Measurements from ENCODE around the gene MTM1. TPM values are rescaled to one million over a fixed set of nuclear protein-coding genes. Genes with fewer than 3 reads are reported as not detected.

The MTM1 gene
- total RNA-seq, 1 donor from 2014 or later: 30.6 TPM

DNA sequence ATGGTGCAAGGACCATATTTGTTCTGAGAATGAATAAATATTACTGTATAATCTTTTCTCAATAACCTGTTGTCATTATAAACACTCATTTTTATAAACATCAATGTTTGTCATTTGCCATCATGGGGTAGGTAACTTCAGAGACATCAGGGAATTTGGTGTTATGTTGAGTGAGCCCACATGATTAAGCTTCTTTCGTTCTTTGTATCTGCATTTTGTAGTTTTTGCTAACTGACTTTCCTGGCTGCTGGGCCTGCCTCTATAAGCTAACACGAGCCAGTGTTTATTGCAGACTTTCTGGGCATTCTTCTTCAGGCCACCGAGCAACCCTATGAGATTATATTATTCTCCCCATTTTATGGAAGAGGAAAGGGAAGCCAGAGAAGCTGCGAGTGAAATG is 76.0 kb downstream of the MTM1 start:
- no peak for DNase-seq (ENCODE audit: low spot score)
- intact Hi-C loops (cut with DNase I): no loop called here
- no peak for ATAC-seq

DNA sequence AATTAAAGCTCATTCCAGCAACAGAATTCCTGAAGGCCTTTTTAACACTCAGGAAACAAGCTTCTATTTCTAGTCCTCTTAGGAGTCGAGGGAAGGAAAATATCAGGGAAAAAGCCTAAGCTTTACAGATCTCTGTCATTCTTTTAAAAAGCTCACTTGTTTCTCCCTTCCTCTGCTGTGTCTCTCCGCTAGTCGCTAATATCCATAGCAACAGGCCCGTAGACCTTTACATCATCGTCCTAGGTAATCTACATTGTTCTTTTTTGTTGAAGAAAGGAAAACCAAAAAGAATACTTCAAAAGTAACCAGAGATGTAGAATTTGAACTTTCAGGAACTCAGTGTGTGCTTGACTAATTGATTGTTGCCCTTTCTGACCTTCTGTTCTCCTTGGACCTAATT is 78.9 kb downstream of the MTM1 start:
- intact Hi-C loops (cut with DNase I): no loop called here
- ATAC-seq (no peak), DNase-seq (ENCODE audit: low spot score) (no peak)

DNA sequence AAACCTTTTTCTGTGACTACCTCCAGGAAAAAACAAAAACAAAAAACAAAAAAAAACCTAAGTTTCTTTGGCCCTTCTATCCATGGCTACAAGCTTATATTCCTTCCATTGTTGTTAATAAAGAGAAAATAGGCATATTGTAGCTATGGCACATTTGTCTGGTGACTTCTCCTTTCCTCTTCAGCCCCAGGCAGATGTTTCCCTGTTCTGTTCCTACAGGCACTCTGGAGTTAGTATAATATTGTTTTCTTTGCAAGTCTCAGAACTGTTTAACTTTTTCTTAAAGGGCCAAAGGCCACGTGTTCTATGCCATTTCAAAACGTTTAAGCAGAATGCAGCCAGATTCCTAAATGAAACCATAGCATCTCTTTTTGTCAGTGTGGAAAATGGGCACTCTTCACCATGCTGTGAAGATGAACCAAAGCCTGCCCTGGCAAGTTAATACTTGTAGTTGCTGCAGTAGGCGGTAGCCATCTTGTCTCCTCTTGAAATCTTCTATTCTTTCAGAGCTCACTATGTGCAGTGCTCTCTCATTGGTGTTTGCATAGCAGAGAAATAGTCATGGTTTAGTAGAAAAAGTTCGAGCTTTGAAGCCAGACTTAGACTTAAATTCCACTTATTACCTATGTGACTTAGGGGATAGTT is 80.0 kb downstream of the MTM1 start:
- ATAC-seq (no peak), DNase-seq (ENCODE audit: low spot score) (no peak)
- intact Hi-C loops (cut with DNase I): no loop called here

DNA sequence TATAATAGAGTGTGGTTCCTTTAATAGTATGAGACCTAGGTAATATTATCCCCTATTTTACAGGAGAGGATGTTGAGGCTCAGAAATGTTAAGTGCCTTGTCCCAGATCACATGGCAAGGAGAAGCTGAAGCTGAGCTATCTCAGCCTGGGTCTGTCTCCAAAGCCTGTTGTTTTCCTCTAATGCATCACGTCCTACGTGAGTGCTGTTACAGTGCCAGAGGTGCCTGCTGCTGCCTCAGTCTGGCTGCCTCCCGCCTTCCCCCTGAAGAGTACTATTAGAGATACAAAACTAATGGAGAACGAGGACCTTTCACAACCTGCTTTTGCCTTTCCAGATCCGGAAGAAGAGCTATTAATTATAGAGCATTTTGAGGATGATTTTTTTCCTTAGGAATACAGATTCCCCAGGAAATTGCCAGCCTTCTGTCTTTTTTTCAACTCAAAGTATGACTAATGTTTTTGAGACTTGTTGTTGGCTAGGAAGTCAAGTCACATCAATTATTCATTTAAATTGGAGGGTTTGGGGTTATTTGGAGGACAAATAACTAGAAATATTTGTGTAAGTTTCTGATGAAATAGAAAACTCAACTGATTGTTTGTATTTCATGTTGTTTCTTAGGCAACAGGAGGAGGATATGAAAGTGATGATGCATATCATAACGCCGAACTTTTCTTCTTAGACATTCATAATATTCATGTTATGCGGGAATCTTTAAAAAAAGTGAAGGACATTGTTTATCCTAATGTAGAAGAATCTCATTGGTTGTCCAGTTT is 80.9 kb downstream of the MTM1 start:
- ATAC-seq: peak; percentile 39
- intact Hi-C loops (cut with DNase I): no loop called here
- DNase-seq (ENCODE audit: low spot score): no peak

DNA sequence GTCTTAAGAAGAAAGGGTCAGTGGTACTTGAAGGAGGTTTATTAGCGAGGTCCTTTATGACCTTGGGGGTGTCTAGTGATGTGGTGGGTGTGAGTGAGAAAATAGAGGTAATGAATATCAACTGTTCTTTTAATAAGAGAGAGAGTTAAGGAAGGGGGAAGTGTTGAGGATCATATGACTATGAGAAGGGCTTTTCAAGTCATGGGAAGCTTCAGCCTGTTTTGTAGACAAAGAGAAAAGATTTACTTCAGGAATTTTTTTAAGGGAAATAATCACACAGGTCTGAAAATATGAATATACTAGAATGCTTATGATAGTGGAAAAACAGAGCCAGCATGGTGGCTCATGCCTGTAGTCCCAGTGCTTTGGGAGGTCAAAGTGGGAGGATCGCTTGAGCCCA is 83.5 kb downstream of the MTM1 start:
- no peak for DNase-seq (ENCODE audit: low spot score)
- intact Hi-C loops (cut with DNase I): no loop called here
- no peak for ATAC-seq

DNA sequence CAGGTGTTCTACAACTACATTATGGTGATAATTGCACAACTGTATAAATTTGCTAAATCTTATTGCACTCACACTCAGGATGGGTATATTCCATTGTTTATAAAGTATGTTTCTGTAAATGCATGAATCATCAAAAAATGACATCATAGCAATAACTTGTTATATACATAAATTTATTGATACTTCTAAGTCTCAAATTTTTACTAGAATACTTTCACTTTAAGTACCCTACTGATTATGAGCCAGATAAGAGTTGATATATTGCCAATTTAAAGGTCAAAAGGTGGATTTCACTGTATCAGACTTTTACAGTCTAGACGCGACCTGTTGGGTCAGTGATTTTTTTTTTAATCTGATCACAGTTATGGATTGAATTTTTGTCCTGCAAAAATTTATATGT is 87.4 kb downstream of the MTM1 start:
- ATAC-seq (no peak), DNase-seq (ENCODE audit: low spot score) (no peak)
- intact Hi-C loops (cut with DNase I): no loop called here

DNA sequence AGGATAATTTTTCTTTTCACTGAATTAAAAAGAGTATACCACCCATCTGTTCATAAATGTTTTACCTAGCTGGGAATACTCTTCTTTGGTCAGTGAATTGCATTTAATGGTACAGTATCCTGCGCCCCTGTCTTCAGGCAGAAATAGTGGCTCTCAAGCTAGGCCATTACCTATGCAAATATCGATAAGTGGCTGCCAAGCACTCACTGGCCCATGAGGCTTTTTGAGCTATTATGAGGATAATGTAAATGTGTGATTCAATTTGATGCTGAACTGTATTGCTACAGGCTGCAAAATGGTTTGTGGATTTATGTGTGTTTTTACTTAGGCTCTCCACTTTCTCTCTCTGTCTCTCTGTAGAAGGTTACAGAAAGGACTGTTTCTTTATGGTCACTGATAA is 94.7 kb downstream of the MTM1 start:
- intact Hi-C loops (cut with DNase I): no loop called here
- ATAC-seq: no peak

DNA sequence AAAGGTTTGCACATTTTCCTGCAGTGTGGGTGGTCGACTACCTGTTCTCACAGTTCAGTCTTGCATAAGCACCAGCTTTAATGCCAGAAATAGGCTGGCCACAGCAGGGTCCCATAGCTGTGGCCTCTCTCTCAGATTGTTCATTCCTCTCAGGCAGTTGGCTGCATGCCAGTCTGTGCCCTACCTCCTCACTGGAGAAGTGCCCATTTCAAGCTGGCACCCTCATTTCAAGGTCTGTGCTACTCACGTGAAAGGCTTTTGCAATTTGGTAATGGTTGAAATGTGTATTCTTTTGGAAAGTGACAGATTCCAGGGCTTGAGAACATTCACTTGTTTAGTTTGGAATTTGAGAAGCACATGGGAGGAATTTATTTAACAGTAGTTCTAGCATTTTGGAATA is 95.9 kb downstream of the MTM1 start:
- ATAC-seq (no peak), DNase-seq (ENCODE audit: low spot score) (no peak)
- intact Hi-C loops (cut with DNase I): no loop called here

More for the DNA sequence above, 94.7 kb downstream of the MTM1 start:
- DNase-seq (ENCODE audit: low spot score): no peak

DNA sequence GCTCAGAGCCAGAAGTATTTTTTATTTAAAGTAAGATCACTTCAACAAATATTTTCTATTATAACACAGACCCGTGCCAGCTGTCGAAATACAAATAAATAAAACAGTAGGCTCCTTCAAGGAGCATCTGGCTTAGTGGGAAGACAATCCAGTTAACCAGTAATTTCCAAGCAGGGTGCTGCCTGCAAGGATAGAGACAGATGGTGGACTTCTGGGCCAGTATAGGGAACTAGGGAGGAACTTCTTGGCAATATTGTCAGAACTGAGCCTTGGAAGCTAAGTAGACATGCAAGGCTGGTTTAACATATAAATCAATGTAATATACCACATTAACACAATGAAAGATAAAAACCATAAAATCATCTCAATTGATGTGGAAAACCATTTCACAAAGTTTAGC is 107.8 kb downstream of the MTM1 start:
- intact Hi-C loops (cut with DNase I): no loop called here
- no peak for ATAC-seq
- no peak for DNase-seq (ENCODE audit: low spot score)

DNA sequence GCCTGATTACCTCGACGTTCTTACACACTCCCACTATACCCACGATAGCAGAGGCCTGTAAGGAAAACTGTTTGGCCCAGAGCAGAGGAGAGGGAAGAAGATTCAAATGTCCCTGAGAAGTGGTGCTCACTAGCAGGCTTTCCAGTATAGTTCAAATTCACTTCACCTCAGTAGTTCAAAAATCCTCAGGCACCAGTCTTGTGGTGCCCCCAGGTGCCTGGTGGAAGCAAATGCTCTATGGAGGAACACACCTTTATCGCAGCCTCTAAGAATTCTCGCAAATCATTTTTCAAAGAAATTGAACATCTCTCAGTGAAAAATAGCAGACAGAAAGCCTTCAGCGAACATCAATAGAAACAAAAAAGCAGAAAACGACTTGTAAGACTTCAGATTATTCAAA is 112.6 kb downstream of the MTM1 start:
- DNase-seq (ENCODE audit: low spot score): no peak
- no peak for ATAC-seq
- intact Hi-C loops (cut with DNase I): no loop called here

DNA sequence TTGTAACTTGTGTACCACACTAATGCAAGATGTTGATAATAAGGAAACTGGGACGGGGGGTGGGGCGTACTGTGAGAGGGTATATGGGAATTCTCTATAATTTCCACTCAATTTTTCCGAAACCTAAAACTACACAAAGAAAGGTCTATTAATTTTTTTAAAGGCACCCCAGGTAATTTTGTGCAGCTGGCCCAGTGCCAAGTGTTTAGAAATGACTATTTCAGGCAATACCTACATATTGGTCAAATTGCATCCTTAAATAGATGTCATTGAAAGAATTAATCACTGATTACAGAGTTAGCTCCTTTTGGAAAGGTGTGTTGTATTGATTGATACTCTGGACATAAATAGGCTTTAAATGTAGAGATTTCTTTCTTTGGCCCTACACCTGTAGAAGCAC is 114.7 kb downstream of the MTM1 start:
- DNase-seq (ENCODE audit: low spot score) (no peak), ATAC-seq (no peak)
- intact Hi-C loops (cut with DNase I): no loop called here

DNA sequence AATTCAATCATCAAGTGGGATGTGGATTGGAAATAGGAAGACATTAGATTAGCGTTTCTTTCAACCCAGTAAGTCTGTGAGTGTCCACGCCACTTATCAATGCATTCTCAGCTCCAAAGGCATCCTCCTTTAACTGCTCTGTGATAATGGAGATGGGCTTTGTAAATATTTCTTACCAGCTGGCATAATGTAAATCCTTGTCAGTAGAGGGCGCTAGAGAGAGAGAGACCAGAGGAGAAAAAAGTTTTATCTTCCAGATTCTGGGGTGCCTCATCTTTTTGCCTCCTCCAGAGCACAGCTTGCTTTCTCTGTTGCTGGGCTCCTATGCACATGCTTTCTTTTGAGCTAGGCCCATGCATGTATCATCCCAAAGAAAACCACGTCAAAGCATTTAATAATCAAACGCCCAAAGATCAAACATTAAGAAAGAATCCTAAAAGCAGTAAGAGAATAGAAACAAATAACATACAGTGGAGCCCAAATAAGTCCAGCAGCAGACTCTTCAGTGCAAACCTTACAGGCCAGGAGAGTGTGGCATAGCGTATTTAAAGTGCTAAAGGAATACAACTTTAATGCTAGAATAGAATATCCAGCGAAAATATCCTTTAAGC is 115.2 kb downstream of the MTM1 start:
- intact Hi-C loops (cut with DNase I): no loop called here
- no peak for ATAC-seq
- no peak for DNase-seq (ENCODE audit: low spot score)

DNA sequence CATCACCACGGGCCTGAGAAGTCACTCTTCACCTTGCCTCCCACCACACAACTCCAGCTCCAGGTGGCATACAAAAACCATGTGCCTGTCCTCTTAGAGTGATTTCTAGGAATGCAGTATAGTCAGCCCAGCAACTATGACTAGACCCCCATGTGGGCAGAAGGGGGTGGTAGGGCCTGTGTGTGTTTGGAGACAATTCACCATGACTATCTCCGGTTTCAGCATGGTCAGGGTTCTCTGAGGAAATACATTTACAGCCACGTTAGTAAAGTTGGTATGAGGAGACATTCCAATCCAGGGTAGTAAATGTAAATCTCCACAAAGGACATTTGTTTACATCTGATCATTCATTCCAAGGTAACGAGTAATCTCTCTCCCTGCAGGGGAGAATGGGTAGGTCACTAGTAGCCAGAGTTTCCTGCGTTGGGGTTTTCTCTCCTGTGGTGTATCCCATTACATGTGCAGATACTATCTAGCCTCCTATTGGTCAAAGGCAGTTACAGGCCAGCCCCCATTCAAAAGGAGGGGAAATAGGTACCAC is 120.6 kb downstream of the MTM1 start:
- ATAC-seq: no peak
- intact Hi-C loops (cut with DNase I): no loop called here
- DNase-seq (ENCODE audit: low spot score): no peak

DNA sequence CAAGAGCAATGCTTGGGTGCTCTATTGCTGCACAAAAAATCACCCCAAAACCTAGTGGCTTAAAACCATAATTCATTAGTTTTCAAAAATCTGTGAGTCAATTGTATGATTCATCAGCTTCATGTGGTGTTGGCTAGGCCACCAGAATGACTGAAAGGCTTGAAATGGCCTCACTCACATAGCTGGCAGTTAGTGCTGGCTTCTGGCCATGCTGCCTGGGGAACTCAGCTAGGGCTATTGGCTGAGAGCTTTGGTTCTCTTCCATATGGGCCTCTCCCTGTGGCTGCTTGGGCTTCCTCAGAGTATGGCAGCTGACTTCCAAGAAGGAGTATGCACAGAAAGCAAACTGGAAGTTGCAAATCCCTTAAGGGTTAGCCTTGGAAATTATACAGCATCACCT is 121.7 kb downstream of the MTM1 start:
- DNase-seq (ENCODE audit: low spot score) (no peak), ATAC-seq (no peak)
- intact Hi-C loops (cut with DNase I): no loop called here

DNA sequence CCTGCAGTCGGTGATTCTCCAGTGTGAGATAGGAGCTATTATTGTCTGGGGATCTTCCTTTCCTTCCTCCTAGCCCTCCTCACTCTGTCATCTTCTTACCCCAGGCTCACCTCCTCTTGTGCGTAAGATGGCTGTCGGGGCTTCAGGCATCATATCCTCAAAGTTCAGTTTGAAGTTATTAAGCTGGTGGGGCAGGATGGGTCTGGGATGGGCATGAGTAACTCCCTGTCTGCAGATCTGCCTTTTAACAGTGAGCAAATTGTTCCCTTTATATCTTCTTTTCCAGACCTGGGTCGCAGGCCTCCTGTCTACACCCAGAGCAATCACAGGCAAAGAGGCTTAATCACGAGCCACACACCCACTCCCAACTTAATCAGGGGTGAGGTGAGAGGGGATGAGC is 123.9 kb downstream of the MTM1 start:
- DNase-seq (ENCODE audit: low spot score) (no peak), ATAC-seq (no peak)
- intact Hi-C loops (cut with DNase I): no loop called here

DNA sequence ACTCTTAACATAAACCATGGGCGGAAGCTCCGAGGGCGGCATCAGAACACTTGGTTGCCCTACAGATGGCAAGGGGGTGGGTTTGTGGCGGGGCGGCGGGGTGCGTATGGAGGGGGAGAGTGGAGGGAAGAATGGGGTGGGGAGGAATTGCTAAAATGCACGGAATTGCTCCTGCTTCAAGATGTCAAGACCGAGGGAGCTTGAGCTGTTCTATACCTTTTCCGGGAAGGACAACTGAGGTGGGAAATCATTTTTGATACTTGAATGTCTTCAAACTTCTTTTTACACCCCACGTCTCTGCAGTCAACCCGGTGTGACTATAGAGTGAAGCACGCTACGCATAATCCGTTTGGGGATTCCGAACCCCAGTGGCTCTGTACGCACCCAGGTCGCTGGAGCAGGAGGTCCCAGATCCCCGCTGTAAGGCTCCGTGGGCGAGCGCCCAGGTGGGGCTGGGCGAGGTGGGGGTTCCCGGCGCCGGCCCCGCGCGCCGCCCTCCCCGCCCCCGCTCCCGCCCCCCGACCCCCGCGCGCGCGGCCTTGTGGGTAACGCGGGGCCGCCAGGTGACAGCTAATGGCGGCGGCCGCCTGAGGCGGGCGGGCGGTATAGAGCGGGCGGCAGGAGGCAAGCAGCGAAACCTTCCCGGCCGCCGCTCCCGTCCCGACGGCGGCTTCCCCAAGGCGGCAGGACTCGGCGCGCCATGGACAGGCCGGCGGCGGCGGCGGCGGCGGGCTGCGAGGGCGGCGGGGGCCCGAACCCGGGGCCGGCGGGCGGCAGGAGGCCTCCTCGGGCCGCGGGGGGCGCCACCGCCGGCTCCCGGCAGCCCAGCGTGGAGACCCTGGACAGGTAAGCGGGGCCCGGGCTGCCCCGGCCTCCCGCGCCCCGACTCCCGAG is 124.7 kb downstream of the MTM1 start, which contains the start of gene MTMR1:
Gene MTMR1, plus strand, starts transcription at position 566 of the 894 bp plus-strand sequence. Its CDS starts 135 bp downstream, at position 701.
- ATAC-seq (peak; percentile 62), DNase-seq (ENCODE audit: low spot score) (no peak)
- intact Hi-C loops (cut with DNase I): no loop called here

DNA sequence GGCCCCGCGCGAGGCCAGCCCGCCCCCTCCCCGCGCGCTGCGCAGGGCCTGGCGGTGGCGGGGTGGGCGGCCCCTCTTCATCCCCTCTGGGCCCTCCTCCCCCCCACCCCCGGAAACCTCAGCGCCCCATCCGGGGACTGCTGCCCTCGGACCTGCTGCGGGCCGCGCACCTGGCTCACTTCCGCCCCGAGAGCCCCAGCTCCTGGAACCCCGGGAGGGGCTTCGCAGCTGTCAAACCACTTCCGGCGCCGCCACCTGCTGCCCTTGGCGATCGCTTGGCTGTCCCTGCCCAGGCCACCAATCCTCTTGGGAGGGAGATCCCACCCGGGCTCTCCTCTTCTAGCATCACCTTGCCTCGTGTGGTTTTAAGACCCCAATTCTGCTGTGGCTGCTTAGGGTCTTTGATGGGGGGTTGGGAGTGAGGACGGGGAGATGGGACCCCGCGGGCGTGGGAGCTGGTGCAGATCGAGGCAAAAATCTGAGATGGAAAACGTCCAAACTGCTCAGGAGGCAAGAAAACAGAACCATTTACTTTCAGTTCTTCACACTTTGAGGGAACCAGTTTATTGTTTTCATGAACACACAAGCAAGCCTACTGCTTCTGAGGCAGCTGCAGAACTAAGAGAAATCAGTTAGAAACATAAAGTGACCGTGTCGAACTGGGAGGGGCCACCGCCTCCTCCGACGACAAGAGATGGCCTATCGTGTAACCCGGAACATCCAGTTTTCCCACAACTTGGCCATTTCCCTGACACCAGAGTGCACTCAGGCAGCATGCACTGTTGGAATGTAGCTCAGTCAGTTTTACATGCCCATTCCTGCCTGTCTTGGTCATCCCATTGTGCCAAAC is 125.5 kb downstream of the MTM1 start:
- DNase-seq (ENCODE audit: low spot score) (no peak), ATAC-seq (peak; percentile 59)
- intact Hi-C loops (cut with DNase I): no loop called here

DNA sequence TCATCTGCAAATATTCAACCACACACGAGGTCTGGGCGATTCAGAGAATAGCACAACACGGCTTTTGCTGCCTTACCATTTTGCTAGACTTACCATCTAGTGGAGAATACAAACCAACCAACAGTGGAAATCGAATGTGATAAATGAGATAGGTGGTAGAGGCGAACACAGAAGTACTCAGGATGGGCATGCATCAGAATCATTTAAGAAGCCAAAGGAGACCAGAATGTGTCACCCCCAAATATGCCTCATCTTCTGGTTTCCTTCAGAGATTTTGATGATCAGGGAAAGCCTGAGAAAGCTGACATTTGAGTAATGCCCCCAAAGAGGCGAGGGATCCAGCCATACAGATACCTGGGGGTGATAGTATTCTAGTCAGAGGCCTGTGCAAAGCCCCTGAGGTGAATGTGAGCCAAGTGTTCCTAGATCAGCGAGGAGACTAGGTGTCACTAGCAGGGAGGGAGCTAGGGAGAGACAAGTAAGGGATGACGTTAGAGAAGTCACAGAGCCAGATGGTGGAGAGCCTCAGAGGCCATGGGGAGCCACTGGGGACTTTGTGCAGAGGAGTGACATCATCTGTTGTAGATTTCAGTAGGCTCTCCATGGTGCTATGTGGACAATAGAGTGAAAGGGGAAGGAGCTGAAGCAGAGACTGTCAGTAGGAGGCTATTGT is 126.5 kb downstream of the MTM1 start:
- no peak for DNase-seq (ENCODE audit: low spot score)
- ATAC-seq: peak; percentile 8
- intact Hi-C loops (cut with DNase I): no loop called here
